ENCODE results near the gene IFNL1.
"Not testable (repeated sequence)": the region's sequence is repeated elsewhere in the genome, so short reads cannot be mapped to it uniquely, and the experiment has no call there.

GRCh38 chr19:39268531-39269223 is 27.5 kb upstream of the IFNL1 start:
- TF ChIP-seq CTCF (IDR thresholded peaks at IDR 0.05); REST (IDR thresholded peaks at IDR 0.05; ENCODE audit: insufficient read depth in 1 of 2, low read depth in 2 of 2, low read length in 1 of 2): not testable (repeated sequence)

Data from Panc1 (cell line).